ENCODE data around the gene XAB2.

DNA sequence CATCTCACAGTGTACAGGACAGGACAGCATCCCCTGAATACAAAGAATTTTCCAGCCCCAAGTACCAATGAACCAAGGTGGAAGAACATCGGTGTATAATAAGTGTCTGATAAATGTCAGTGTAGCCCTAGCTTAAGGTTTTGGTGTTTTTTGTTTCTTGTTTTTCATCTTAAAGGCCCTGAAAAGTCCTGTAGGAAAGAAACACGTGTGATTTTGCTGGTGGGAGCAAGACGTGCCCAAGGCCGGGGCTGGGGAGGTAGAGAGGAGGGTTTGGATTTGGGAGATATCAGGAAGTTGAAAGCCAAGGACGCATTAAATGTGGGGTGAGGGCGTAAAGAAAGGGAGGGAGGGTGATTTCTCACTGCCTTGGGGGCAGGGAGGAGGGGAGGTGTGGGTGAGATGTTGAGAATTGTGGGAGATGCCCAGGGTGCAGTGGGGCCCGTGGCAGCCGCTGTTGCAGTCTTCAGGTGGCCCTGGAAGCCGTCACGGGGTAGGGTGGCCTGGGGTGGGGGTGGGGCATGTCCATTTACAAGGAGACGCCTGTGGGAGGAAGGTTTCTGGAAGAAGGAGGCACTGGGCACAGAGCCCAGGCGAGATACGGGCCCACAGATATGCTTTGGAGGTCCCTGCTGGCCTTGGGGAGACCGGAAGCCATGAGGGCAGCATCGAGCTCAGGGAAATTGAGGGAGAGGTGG, 27.0 kb downstream of the XAB2 start:
- TF ChIP-seq, protein P1, sequence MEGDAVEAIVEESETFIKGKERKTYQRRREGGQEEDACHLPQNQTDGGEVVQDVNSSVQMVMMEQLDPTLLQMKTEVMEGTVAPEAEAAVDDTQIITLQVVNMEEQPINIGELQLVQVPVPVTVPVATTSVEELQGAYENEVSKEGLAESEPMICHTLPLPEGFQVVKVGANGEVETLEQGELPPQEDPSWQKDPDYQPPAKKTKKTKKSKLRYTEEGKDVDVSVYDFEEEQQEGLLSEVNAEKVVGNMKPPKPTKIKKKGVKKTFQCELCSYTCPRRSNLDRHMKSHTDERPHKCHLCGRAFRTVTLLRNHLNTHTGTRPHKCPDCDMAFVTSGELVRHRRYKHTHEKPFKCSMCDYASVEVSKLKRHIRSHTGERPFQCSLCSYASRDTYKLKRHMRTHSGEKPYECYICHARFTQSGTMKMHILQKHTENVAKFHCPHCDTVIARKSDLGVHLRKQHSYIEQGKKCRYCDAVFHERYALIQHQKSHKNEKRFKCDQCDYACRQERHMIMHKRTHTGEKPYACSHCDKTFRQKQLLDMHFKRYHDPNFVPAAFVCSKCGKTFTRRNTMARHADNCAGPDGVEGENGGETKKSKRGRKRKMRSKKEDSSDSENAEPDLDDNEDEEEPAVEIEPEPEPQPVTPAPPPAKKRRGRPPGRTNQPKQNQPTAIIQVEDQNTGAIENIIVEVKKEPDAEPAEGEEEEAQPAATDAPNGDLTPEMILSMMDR (IDR thresholded peaks at IDR 0.05 in 8 of 11, conservative IDR thresholded peaks at IDR 0.05 in 3 of 11), result no peak
- TF ChIP-seq POLR2A (IDR thresholded peaks at IDR 0.05), result no peak
